Measurements from ENCODE around the gene CAMLG. TPM values are rescaled to one million over a fixed set of nuclear protein-coding genes. Genes with fewer than 3 reads are reported as not detected.
"Not testable (repeated sequence)": the region's sequence is repeated elsewhere in the genome, so short reads cannot be mapped to it uniquely, and the experiment has no call there.

Gene CAMLG
- total and polyA plus RNA-seq, 7 donors: 27.0 to 81.3 (median 60.5) TPM

DNA sequence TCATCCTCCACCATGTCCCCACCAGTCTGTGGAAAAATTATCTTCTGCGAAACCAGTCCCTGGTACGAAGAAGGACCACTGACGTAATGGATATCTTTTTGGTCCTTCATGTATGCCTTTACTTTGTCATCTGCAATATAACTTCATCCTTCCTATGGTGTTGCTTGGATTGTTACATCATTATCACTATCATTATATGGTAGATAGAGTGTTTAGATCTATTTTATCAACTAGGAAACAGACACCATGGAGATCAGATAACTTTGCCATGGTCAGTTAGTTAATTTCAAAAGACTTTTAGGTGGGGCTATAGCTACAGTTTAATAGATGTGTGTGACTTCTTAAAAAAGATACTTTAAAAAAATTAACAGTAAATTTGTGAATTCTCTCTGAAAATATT, 23.8 kb upstream of the CAMLG start:
- 97 to 98% methylated on average over 3 of the region's 3 CpGs for WGBS, 2 donors
- intact Hi-C loops (cut with DNase I): no loop called here

DNA sequence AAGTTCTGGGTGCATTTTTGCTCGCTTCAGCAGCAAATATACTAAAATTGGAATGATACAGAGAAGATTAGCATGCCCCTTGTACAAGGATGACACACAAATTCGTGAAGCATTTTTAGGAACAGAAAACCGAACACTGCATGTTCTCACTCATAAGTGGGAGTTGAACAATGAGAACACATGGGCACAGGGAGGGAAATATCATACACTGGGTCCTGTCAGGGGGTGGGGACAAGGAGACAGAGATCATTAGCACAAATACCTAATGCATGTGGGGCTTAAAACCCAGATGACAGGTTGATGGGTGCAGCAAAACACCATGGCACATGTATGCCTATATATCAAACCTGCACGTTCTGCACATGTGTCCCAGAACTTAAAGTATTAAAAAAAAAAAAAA, 22.9 kb upstream of the CAMLG start:
- DNase-seq; H3K4me1 ChIP-seq; intact Hi-C loops (cut with DNase I); H3K9me3 ChIP-seq; H3K27me3 ChIP-seq; H3K4me3 ChIP-seq; H3K27ac ChIP-seq: not testable (repeated sequence)
- H3K36me3 ChIP-seq: peaks cover 0 to 87% (median 32%) of the 10 kb centered on the region in 4 donors
- WGBS, 2 donors: 93 to 95% methylated on average over 4 of the region's 4 CpGs

More for the DNA sequence above, 23.8 kb upstream of the CAMLG start:
- Histone ChIP-seq H3K4me1 (no peaks in the 10 kb centered on the region), H3K36me3 (peaks cover 0 to 87% (median 34%) of the 10 kb centered on the region in 4 donors), H3K27ac (no peak overlapping the region), H3K9me3 (no peaks in the 10 kb centered on the region), H3K27me3 (no peaks in the 10 kb centered on the region), H3K4me3 (no peak overlapping the region)
- DNase-seq: no peak
- TF ChIP-seq, protein P1, sequence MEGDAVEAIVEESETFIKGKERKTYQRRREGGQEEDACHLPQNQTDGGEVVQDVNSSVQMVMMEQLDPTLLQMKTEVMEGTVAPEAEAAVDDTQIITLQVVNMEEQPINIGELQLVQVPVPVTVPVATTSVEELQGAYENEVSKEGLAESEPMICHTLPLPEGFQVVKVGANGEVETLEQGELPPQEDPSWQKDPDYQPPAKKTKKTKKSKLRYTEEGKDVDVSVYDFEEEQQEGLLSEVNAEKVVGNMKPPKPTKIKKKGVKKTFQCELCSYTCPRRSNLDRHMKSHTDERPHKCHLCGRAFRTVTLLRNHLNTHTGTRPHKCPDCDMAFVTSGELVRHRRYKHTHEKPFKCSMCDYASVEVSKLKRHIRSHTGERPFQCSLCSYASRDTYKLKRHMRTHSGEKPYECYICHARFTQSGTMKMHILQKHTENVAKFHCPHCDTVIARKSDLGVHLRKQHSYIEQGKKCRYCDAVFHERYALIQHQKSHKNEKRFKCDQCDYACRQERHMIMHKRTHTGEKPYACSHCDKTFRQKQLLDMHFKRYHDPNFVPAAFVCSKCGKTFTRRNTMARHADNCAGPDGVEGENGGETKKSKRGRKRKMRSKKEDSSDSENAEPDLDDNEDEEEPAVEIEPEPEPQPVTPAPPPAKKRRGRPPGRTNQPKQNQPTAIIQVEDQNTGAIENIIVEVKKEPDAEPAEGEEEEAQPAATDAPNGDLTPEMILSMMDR (IDR thresholded peaks at IDR 0.05): no peak
- no peak for TF ChIP-seq POLR2A (IDR thresholded peaks at IDR 0.05)
- TF ChIP-seq POLR2AphosphoS5 (IDR thresholded peaks at IDR 0.05): no peak
- no peak for TF ChIP-seq EP300 (IDR thresholded peaks at IDR 0.05)

DNA sequence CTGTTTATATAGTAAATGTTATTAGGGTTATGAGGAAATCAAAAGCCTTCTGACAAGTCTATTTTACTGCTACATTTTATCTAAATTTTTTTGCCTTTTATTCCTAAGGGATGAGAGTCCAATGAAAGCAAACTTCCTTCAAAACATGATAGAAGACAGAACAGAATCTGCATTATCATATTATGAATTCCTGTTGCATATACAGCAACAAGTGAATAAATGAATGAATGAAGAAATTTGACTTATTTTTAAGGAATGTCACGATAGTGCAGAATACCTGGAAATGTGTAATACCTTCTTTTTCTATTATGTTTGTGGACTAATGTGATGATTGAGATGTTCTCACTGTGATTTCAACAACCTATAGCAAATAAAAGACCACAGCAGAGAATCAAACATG, 13.5 kb upstream of the CAMLG start:
- Histone ChIP-seq H3K27me3 (no peaks in the 10 kb centered on the region), H3K4me3 (no peak overlapping the region), H3K27ac (no peak overlapping the region), H3K9me3 (no peaks in the 10 kb centered on the region), H3K36me3 (peaks cover 0 to 61% (median 29%) of the 10 kb centered on the region in 4 donors), H3K4me1 (no peaks in the 10 kb centered on the region)
- TF ChIP-seq POLR2A (IDR thresholded peaks at IDR 0.05) (no peak), POLR2AphosphoS5 (IDR thresholded peaks at IDR 0.05) (no peak), EP300 (IDR thresholded peaks at IDR 0.05) (no peak)
- TF ChIP-seq, protein P1 (IDR thresholded peaks at IDR 0.05): no peak
- 93 to 99% methylated on average over 1 of the region's 1 CpG for WGBS, 2 donors
- intact Hi-C loops (cut with DNase I): no loop called here
- no peak for DNase-seq

DNA sequence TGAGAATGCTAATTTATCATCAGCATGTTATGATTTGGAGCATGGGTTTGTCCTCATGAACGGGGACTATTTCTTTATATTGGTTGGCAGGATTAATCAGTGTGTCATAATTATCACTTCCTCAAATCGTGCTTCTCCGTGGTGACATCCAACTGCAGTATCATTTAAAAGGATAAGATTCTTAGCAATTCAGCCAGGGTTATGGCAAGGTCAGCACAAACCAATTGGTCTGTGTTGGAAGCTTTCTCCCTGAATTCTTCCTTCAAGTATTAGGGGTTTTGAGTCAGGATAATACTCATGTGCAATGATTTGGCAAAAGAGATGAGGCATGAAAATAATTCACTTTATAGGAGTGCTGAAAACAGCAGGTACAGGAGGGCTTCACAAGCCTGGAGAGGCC, 5.5 kb upstream of the CAMLG start:
- intact Hi-C loops (cut with DNase I): no loop called here
- 74% methylated on average over 3 of the region's 3 CpGs for WGBS, 2 donors

DNA sequence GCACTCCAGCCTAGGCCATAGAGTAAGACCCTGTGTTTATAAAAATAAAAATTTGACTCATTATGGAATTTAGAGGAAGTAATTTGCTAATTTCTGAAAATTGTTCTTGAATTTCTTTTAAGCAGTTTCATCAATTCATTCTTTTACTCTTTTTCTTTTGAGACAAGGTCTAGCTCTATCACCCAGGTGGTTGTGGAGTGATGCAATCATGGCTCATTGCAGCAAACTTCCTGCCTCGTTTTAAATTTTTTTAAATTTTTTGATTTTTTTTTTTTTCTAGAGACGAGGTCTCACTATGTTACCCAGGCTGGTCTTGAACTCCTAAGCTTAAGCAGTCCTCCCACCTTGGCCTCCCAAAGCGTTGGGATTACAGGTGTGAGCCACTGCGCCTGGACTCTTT, 3.1 kb upstream of the CAMLG start:
- TF ChIP-seq POLR2AphosphoS5 (IDR thresholded peaks at IDR 0.05) (no peak), EP300 (IDR thresholded peaks at IDR 0.05) (no peak), POLR2A (IDR thresholded peaks at IDR 0.05) (no peak)
- TF ChIP-seq, protein P1 (IDR thresholded peaks at IDR 0.05): no peak
- H3K4me1 ChIP-seq: peaks cover 0 to 14% (median 12%) of the 10 kb centered on the region in 4 donors
- H3K9me3 ChIP-seq: no peaks in the 10 kb centered on the region
- H3K27me3 ChIP-seq: no peaks in the 10 kb centered on the region
- intact Hi-C loops (cut with DNase I): loop anchor here (5.0 kb wide), 1 partner anchor 112 kb away; the partner anchor contains the start of gene C5orf24
- 71 to 74% methylated on average over 4 of the region's 4 CpGs for WGBS, 2 donors
- no peaks in the 10 kb centered on the region for H3K36me3 ChIP-seq
- H3K4me3 ChIP-seq: no peak overlapping the region
- no peak overlapping the region for H3K27ac ChIP-seq
- DNase-seq: no peak

More for the DNA sequence above, 5.5 kb upstream of the CAMLG start:
- no peaks in the 10 kb centered on the region for H3K4me1 ChIP-seq
- no peak overlapping the region for H3K4me3 ChIP-seq
- H3K27ac ChIP-seq: no peak overlapping the region
- no peak for TF ChIP-seq EP300 (IDR thresholded peaks at IDR 0.05)
- TF ChIP-seq, protein P1 (IDR thresholded peaks at IDR 0.05): no peak
- TF ChIP-seq POLR2A (IDR thresholded peaks at IDR 0.05): no peak
- TF ChIP-seq POLR2AphosphoS5 (IDR thresholded peaks at IDR 0.05): no peak
- H3K27me3 ChIP-seq: no peaks in the 10 kb centered on the region
- no peak for DNase-seq
- H3K9me3 ChIP-seq: no peaks in the 10 kb centered on the region
- no peaks in the 10 kb centered on the region for H3K36me3 ChIP-seq
